ENCODE data around the gene AFF1.

GRCh38 chr4:87033902-87034301 lies 99.1 kb downstream of the AFF1 start:
- TF ChIP-seq CTCF (IDR thresholded peaks at IDR 0.05) (no peak), POLR2A (IDR thresholded peaks at IDR 0.05) (no peak), EP300 (IDR thresholded peaks at IDR 0.05) (no peak)

Measured in gastroesophageal sphincter (tissue), 3 donors.